DOHH2 (cell line): Measurements from ENCODE around the gene FFAR3.

Experiments
- H3F3A ChIP-seq: fragments of 200-600 bp; sonication (generic), shearing (Covaris generic); 2 replicates; pipeline ENCODE4 v1.6.0; 2016; ENCODE audit warnings: antibody characterized with exemption, mild to moderate bottlenecking; ENCODE audit not compliant: control insufficient read depth, insufficient read depth
- H3K27ac ChIP-seq: fragments of 200-600 bp; sonication (generic); 2 replicates; pipeline ENCODE4 v1.5.1; 2014; ENCODE audit warnings: low read depth, mild to moderate bottlenecking, low read length, moderate library complexity
- H3K27me3 ChIP-seq: fragments of 200-600 bp; sonication (generic); 2 replicates; pipeline ENCODE4 v1.6.1; 2014; ENCODE audit warnings: mild to moderate bottlenecking, low read length, mixed read lengths; ENCODE audit not compliant: control insufficient read depth
- H3K36me3 ChIP-seq: fragments of 200-600 bp; sonication (generic); 2 replicates; pipeline ENCODE4 v1.6.1; 2014; ENCODE audit warnings: mild to moderate bottlenecking, low read length, moderate library complexity, mixed read lengths; ENCODE audit not compliant: control insufficient read depth
- H3K4me1 ChIP-seq: fragments of 200-600 bp; sonication (generic); 2 replicates; pipeline ENCODE4 v1.6.1; 2014; ENCODE audit warnings: mild to moderate bottlenecking, low read length, mixed read lengths; ENCODE audit not compliant: control insufficient read depth
- H3K4me2 ChIP-seq: fragments of 200-600 bp; sonication (generic); 2 replicates; pipeline ENCODE4 v1.6.0; 2014; ENCODE audit warnings: mild to moderate bottlenecking, low read length, moderate library complexity
- H3K4me3 ChIP-seq: fragments of 200-600 bp; sonication (generic); 2 replicates; pipeline ENCODE4 v1.5.1; 2014; ENCODE audit warnings: mild to moderate bottlenecking, low read length, mixed read lengths
- H3K79me2 ChIP-seq: fragments of 200-600 bp; sonication (generic); 2 replicates; pipeline ENCODE4 v1.6.1; 2014; ENCODE audit warnings: mild to moderate bottlenecking, low read length, mixed read lengths; ENCODE audit not compliant: control insufficient read depth
- H3K9me2 ChIP-seq: fragments of 200-600 bp; sonication (generic); replicated peaks from 2 replicates; pipeline ENCODE4 v1.6.1; 2014; ENCODE audit warnings: mild to moderate bottlenecking, low read length, mixed read lengths; ENCODE audit not compliant: control insufficient read depth
- H3K9me3 ChIP-seq: fragments of 200-600 bp; sonication (generic); 2 replicates; pipeline ENCODE4 v1.6.1; 2014; ENCODE audit warnings: antibody characterized with exemption, low read length, mixed read lengths; ENCODE audit not compliant: control insufficient read depth, insufficient read depth
- H4K20me1 ChIP-seq: fragments of 200-600 bp; sonication (generic); 2 replicates; pipeline ENCODE4 v1.6.0; 2014; ENCODE audit warnings: low read depth, mild to moderate bottlenecking, antibody characterized with exemption, low read length, moderate library complexity; ENCODE audit not compliant: control insufficient read depth, insufficient read depth
- CTCF ChIP-seq: fragments of 200-600 bp; sonication (generic); IDR thresholded peaks from one replicate; pipeline ENCODE4 v1.5.1; 2014; ENCODE audit warnings: antibody characterized with exemption, mild to moderate bottlenecking, low read depth, low read length; ENCODE audit not compliant: poor library complexity, severe bottlenecking
- EZH2phosphoT487 ChIP-seq: fragments of 200-600 bp; sonication (generic); IDR thresholded peaks from 2 replicates; pipeline ENCODE4 v1.6.1; 2017; ENCODE audit warnings: borderline replicate concordance, mild to moderate bottlenecking, antibody characterized with exemption, low read length, moderate library complexity, mixed read lengths

FFAR3 gene

GRCh38 chr19:35388277-35389054 is 30.2 kb downstream of the FFAR3 start:
- Histone ChIP-seq H3F3A (no peaks in the 10 kb centered on the region), H3K9me3 (peaks cover 21% of the 10 kb centered on the region), H3K79me2 (no peaks in the 10 kb centered on the region), H3K4me1 (no peaks in the 10 kb centered on the region), H3K4me3 (no peak overlapping the region), H3K27me3 (peaks cover 14% of the 10 kb centered on the region), H3K4me2 (no peak overlapping the region), H3K36me3 (no peaks in the 10 kb centered on the region), H4K20me1 (no peaks in the 10 kb centered on the region), H3K9me2 (no peaks in the 10 kb centered on the region), H3K27ac (no peak overlapping the region)
- TF ChIP-seq EZH2phosphoT487 (no peak), CTCF (no peak)

- H4K20me1 ChIP-seq = no peaks in the 10 kb centered on the region
- TF ChIP-seq EZH2phosphoT487 (no peak), CTCF (no peak)
- H3K79me2 ChIP-seq = no peaks in the 10 kb centered on the region
- H3K27ac ChIP-seq = no peak overlapping the region
- H3K9me2 ChIP-seq = no peaks in the 10 kb centered on the region
- H3K4me1 ChIP-seq = no peaks in the 10 kb centered on the region
- no peaks in the 10 kb centered on the region for H3K36me3 ChIP-seq
- no peaks in the 10 kb centered on the region for H3F3A ChIP-seq
- no peak overlapping the region for H3K4me2 ChIP-seq
- H3K9me3 ChIP-seq = peaks cover 18% of the 10 kb centered on the region
- no peak overlapping the region for H3K4me3 ChIP-seq
- peaks cover 22% of the 10 kb centered on the region for H3K27me3 ChIP-seq
Observed at GRCh38 chr19:35389192-35389861, 31.1 kb downstream of the FFAR3 start.

- Histone ChIP-seq H3K27me3 (peaks cover 30% of the 10 kb centered on the region), H3K4me2 (no peak overlapping the region), H3K9me3 (no peaks in the 10 kb centered on the region), H3K9me2 (no peaks in the 10 kb centered on the region), H3K4me1 (no peaks in the 10 kb centered on the region), H3K79me2 (no peaks in the 10 kb centered on the region), H3K36me3 (no peaks in the 10 kb centered on the region), H3K4me3 (no peak overlapping the region), H3K27ac (no peak overlapping the region), H4K20me1 (no peaks in the 10 kb centered on the region), H3F3A (no peaks in the 10 kb centered on the region)
- TF ChIP-seq CTCF (no peak), EZH2phosphoT487 (no peak)
Observed at GRCh38 chr19:35392742-35393715, 34.8 kb downstream of the FFAR3 start.
